Body of pancreas (tissue), 4 donors: ENCODE data around the gene C17orf58. TPM values are rescaled to one million over a fixed set of nuclear protein-coding genes. Genes with fewer than 3 reads are reported as not detected.
"Not testable (repeated sequence)": the region's sequence is repeated elsewhere in the genome, so short reads cannot be mapped to it uniquely, and the experiment has no call there.

ENCODE experiments used
- ATAC-seq: fragments of 150-250 bp; one replicate; pipeline ENCODE4 v1.9.1; 2016
- DNase-seq, 4 donors: peaks; one replicate each; pipeline ENCODE4 v3.0.0-alpha.2; 2019
- H3K27ac ChIP-seq, 4 donors: fragments of 200-600 bp; sonication (generic); 1 replicate in 3 of 4; 2 replicates in 1 of 4; pipeline versions ENCODE4 v1.5.1 to v1.6.1; 2016 to 2019; ENCODE audit warnings: mild to moderate bottlenecking in 1 of 4, mixed read lengths in 1 of 4, moderate library complexity in 1 of 4
- H3K27me3 ChIP-seq, 2 donors: fragments of 200-600 bp; sonication (generic); one replicate each; pipeline ENCODE4 v1.6.0; 2016; ENCODE audit warnings: mild to moderate bottlenecking in 1 of 2
- H3K36me3 ChIP-seq, 2 donors: fragments of 200-600 bp; sonication (generic); replicated peaks in 1 of 2; 2 replicates each; pipeline ENCODE4 v1.5.1; 2016; ENCODE audit warnings: low read depth in 2 of 2; ENCODE audit not compliant: insufficient read depth in 1 of 2
- H3K4me1 ChIP-seq: fragments of 200-600 bp; sonication (generic); one replicate; pipeline ENCODE4 v1.6.0; 2016
- H3K4me3 ChIP-seq, 2 donors: fragments of 200-600 bp; sonication (generic); 1 replicate in 1 of 2; 2 replicates in 1 of 2; pipeline ENCODE4 v1.5.1; 2016 to 2019
- H3K9me3 ChIP-seq, 3 donors: fragments of 200-600 bp; sonication (generic); 1 replicate in 2 of 3; 2 replicates in 1 of 3; pipeline ENCODE4 v1.5.1; 2016
- POLR2A ChIP-seq, 3 donors: fragments of 450-650 bp; IDR thresholded peaks; one replicate each; pipeline ENCODE4 v1.6.1; 2016; ENCODE audit warnings: antibody characterized with exemption in 3 of 3, mild to moderate bottlenecking in 2 of 3
- WGBS, 2 donors: methylation state at CpG; one replicate each; pipeline ENCODE4 v1.1.5; 2017; 5-methylcytosine and 5-hydroxymethylcytosine counted together
- intact Hi-C: fragments of 100-400 bp; cut with DNase I; formaldehyde crosslinking; loops from one replicate; pipeline ENCODE4 v1.15.1; 2023
- total RNA-seq, 2 donors: library from RNA; depleted of rRNA; stranded (reverse); fragments of >200 nt; gene quantifications; one replicate each; pipeline ENCODE4 v1.1.0, GENCODE V29; 2016
- TF ChIP-seq, protein P1 (sequence below), 7 experiments: fragments of 450-650 bp in 4 of 7; fragments of 200-600 bp in 3 of 7; sonication (generic) in 3 of 7; IDR thresholded peaks; one replicate each; pipeline ENCODE4 v1.5.1; 2016 to 2019; ENCODE audit warnings: antibody characterized with exemption in 7 of 7

C17orf58 gene
- total RNA-seq, result 1 to 10 TPM; 6.0 to 6.3 TPM

DNA sequence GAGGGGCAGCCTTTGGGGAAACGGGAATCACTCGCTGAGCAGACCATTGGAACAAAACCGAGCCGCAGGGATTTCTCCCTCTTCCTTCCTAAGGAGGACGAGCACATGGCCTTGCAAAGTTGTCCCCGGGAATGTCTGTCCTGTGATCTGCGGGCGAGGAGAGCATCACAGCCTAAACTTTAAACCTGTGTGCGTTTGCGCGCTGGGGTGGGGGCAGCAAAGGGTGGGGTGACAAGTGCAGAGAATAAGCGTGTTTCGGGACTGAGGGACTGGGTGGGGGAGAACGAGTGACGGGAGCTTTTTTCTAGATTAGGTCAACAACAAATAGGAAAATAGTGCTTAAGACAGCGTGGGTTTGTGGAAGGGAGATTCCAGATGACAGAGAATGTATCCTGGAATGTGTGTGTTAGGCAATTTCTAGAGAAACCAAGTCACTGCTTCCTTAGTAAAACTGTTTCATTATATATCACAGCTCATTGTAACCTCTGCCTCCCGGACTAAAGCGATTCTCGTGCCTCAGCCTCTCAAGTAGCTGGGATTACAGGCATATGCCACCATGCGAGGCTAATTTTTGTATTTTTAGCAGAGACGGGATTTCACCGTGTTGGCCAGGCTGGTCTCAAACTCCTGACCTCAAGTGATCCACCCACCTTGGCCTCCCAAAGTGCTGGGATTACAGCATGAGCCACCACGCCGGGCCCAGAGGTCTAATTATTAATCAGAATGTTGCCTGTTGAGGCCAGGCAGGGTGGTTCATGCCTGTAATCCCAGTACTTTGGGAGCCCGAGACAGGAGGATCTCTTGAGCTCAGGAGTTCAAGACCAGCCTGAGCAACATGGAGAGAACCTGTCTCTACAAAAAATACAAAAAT lies at the start of gene C17orf58:
C17orf58 (minus strand) TSS at position 169 of the 871 bp plus-strand sequence. CDS start 271 bp downstream, outside the sequence.
- intact Hi-C loops, H3K36me3 ChIP-seq, H3K9me3 ChIP-seq, H3K27me3 ChIP-seq, DNase-seq, ATAC-seq: not testable (repeated sequence)
- Histone ChIP-seq H3K4me3 (peak within 1 kb of the TSS in 1 of 2 donors; percentile 34), H3K27ac (peak within 1 kb of the TSS in 2 of 4 donors; percentile 48 to 97), H3K4me1 (peaks cover 30% of the 10 kb centered on the region)
- WGBS, 2 donors, result 45 to 57% methylated on average over 21 to 25 of the region's 25 CpGs

GRCh38 chr17:68036304-68037147 lies 40.3 kb upstream of the C17orf58 start:
- H3K36me3 ChIP-seq, result peaks cover 0 to 3% of the 10 kb centered on the region in 2 donors
- no peaks in the 10 kb centered on the region for H3K27me3 ChIP-seq
- H3K27ac ChIP-seq, result peak overlapping the region in 3 of 4 donors; percentile 72 to 78 (median 73)
- peaks cover 8% of the 10 kb centered on the region for H3K4me1 ChIP-seq
- TF ChIP-seq POLR2A (IDR thresholded peaks at IDR 0.05), result no peak
- TF ChIP-seq, protein P1, sequence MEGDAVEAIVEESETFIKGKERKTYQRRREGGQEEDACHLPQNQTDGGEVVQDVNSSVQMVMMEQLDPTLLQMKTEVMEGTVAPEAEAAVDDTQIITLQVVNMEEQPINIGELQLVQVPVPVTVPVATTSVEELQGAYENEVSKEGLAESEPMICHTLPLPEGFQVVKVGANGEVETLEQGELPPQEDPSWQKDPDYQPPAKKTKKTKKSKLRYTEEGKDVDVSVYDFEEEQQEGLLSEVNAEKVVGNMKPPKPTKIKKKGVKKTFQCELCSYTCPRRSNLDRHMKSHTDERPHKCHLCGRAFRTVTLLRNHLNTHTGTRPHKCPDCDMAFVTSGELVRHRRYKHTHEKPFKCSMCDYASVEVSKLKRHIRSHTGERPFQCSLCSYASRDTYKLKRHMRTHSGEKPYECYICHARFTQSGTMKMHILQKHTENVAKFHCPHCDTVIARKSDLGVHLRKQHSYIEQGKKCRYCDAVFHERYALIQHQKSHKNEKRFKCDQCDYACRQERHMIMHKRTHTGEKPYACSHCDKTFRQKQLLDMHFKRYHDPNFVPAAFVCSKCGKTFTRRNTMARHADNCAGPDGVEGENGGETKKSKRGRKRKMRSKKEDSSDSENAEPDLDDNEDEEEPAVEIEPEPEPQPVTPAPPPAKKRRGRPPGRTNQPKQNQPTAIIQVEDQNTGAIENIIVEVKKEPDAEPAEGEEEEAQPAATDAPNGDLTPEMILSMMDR (IDR thresholded peaks at IDR 0.05), result no peak
- intact Hi-C loops, result no loop called here
- H3K4me3 ChIP-seq, result peak overlapping the region; percentile 51 to 75
- 23 to 24% methylated on average over 11 of the region's 11 CpGs for WGBS, 2 donors
- no peak for DNase-seq
- H3K9me3 ChIP-seq, result no peaks in the 10 kb centered on the region
- no peak for ATAC-seq

DNA sequence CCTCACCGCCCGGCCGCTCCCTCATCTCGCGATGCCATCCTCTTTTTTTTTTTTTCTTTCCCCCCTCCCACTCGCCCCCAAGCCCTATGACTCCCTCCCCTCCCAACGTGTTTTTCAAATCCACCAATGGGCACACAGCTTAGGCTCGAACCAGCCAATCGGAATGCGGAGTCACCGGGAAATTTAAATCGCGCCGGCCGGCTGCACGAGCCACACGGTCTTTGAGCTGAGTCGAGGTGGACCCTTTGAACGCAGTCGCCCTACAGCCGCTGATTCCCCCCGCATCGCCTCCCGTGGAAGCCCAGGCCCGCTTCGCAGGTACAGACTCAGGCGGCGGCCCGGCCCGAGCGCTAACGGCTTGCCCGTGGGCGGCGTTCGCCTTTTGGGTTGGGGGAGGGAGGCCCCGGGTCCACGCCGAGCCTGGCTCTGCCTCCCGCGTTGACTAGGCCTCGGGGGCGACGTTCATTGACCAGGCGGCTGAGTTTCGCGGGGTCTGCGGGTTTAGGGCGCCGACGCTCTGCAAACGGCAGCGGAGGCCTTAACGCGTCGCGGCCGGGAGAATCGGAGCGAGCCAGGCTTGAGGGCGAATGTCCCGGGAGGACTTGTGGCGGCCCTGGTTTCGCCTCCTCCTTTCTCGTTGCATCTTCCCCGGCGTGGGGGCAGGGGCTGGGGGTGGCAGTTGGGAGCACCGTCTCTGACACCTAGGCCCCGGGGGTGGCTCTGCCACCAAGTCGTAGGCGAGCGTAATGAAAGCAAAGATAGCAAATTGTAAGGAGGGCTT lies 39.4 kb upstream of the C17orf58 start, which contains the start of gene KPNA2:
KPNA2 (plus strand) TSS at position 213 of the 781 bp plus-strand sequence. CDS start 1,398 bp downstream, outside the sequence.
- TF ChIP-seq, protein P1 (IDR thresholded peaks at IDR 0.05), result peak in 1 of 7 experiments; percentile 4
- peak in 2 of 3 donors; percentile 71 to 73 for TF ChIP-seq POLR2A (IDR thresholded peaks at IDR 0.05)

DNA sequence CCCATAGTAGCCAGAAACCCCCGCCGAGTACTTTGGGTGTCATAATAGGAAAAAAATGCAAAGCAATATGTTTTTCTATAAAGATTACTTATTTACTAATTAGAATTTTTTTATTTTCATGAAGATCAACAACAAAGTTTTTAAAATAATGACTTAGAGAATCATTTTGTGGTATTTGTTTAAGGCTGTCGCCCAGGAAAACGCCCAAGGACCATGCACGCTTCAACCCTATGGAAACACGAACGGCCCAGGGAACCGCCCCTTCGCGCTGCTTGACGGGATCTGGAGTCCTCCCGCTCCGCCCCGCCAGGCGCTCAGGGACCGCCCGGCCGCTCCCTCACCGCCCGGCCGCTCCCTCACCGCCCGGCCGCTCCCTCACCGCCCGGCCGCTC lies 38.9 kb upstream of the C17orf58 start:
- Histone ChIP-seq H3K27me3 (no peaks in the 10 kb centered on the region), H3K27ac (peak overlapping the region in 1 of 4 donors; percentile 45), H3K36me3 (no peaks in the 10 kb centered on the region), H3K4me3 (no peak overlapping the region), H3K9me3 (no peaks in the 10 kb centered on the region), H3K4me1 (peaks cover 8% of the 10 kb centered on the region)
- ATAC-seq (no peak), DNase-seq (peak; percentile 93 to 96 (median 96))
- 1 to 3% methylated on average over 16 to 21 of the region's 27 CpGs for WGBS, 2 donors
- intact Hi-C loops, result no loop called here
- TF ChIP-seq, protein P1 (IDR thresholded peaks at IDR 0.05), result peak in 1 of 7 experiments; percentile 17
- no peak for TF ChIP-seq POLR2A (IDR thresholded peaks at IDR 0.05)

More for the DNA sequence above, 39.4 kb upstream of the C17orf58 start, which contains the start of gene KPNA2:
- intact Hi-C loops, result no loop called here
- peak; percentile 92 to 96 (median 93) for DNase-seq
- Histone ChIP-seq H3K36me3 (no peaks in the 10 kb centered on the region), H3K27me3 (no peaks in the 10 kb centered on the region), H3K4me3 (peak within 1 kb of the TSS; percentile 51 to 75), H3K9me3 (no peaks in the 10 kb centered on the region), H3K4me1 (peaks cover 8% of the 10 kb centered on the region), H3K27ac (peak within 1 kb of the TSS; percentile 11 to 78 (median 72))
- WGBS, 2 donors, result 0 to 1% methylated on average over 28 to 62 of the region's 72 CpGs
- ATAC-seq, result peak; percentile 96
